GM13977 (cell line): Measurements from ENCODE around the gene TMC7.

Experiments
- DNase-seq: peaks from one replicate; pipeline ENCODE4 v3.0.0; 2012; ENCODE audit warnings: low spot score
- in situ Hi-C: fragments of 300-500 bp; cut with MboI; formaldehyde crosslinking; loops from one replicate; pipeline ENCODE4 v1.12.0; 2022; ENCODE audit warnings: low sequenced_read_pairs, low pct_unique_long_range_greater_than_20kb, mixed read lengths, inconsistent platforms; ENCODE audit not compliant: unreplicated experiment
- TF ChIP-seq, protein P1 (sequence below): IDR thresholded peaks from 2 replicates; pipeline ENCODE4 v1.5.1; 2012; ENCODE audit warnings: mild to moderate bottlenecking, control low read depth; ENCODE audit not compliant: insufficient read depth; ENCODE audit errors: extremely low read depth, missing control alignments

TMC7 gene

DNA sequence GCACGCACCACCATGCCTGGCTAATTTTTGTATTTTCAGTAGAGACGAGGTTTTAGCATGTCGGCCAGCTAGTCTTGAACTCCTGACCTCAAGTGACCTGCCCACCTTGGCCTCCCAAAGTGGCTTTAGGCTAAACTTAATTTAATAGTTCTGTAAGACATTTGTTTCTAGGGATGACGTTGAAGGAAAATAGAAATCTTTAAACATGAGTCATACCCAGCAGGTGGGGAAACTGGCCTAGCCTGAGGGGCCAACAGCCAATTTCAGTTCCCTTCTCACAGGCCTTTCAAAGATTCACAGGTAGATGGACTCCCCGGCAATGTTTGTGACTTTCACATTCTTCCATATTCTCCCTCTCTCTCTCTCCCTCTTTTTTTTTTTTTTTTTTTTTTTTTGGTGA is 111.9 kb downstream of the TMC7 start:
- in situ Hi-C loops, result no loop called here
- DNase-seq, result peak; percentile 44
- TF ChIP-seq, protein P1, sequence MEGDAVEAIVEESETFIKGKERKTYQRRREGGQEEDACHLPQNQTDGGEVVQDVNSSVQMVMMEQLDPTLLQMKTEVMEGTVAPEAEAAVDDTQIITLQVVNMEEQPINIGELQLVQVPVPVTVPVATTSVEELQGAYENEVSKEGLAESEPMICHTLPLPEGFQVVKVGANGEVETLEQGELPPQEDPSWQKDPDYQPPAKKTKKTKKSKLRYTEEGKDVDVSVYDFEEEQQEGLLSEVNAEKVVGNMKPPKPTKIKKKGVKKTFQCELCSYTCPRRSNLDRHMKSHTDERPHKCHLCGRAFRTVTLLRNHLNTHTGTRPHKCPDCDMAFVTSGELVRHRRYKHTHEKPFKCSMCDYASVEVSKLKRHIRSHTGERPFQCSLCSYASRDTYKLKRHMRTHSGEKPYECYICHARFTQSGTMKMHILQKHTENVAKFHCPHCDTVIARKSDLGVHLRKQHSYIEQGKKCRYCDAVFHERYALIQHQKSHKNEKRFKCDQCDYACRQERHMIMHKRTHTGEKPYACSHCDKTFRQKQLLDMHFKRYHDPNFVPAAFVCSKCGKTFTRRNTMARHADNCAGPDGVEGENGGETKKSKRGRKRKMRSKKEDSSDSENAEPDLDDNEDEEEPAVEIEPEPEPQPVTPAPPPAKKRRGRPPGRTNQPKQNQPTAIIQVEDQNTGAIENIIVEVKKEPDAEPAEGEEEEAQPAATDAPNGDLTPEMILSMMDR, result no peak

DNA sequence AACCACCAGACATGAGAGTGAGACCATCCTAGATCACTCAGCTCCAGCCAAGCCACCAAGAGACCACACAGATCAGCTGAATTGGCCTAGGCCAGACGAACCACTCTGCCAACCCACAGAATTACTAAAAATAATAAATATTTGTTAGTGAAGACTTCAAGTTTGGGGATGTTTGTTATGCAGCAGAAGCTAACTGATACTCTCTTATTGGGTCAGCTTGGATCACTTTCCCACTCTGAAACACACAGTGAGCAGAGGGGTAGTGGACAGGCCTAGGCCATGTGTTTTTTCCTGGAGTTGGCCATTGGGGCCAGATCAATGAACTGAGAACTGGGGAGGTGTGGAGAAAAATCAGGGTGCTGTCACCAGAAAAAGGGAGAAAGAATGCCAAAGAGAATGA is 114.4 kb downstream of the TMC7 start:
- in situ Hi-C loops, result no loop called here
- DNase-seq, result no peak
- TF ChIP-seq, protein P1, result no peak

DNA sequence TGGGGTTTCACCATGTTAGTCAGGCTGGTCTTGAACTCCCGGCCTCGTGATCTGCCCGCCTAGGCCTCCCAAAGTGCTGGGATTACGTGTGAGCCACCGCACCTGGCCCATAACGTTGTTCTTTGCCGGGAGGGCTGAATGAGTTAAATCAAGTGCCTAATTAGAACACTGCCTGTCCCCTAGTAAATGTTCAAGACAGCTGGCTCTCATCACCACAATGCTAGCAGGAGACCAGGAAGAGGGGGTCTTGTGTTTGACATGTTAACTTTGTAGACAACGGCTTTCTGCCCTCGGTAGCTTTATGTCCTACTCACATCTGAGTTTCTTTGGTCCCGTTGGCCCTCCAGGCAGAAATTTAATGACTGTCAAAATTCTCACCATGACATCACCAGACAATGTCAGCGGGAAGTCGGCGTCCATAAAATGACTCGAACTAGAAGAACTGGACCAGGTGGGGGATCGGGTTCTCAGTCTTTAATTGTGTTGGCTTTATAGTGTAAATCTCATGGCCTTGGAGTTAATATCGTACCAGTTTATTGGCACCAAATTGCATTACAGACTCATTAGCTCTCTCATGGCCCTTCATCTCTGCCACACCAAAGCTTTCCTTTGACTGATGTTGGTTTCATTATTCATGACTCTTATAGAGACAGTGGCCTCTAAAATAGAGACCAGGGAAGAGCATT is 118.6 kb downstream of the TMC7 start:
- DNase-seq, result no peak
- in situ Hi-C loops, result no loop called here
- TF ChIP-seq, protein P1, result no peak

DNA sequence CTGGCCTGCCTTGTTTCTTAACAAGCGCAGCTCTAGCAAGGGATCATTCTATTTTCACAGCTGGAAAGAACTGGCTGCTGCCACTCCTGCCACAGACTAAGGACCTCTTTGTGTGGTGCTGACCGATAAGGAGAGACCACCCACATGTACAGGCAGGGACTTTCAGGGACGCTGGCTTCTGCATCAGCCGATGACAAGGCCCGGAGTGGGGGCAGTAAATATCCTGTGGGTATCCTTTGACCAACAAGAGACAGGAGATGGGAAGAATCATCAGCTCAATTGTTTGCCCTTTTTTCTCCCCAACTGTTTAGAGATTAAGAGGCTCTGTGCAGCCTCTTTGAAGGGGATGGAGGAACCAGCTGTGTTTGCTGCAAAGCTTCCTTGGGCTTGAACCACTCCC is 120.9 kb downstream of the TMC7 start:
- in situ Hi-C loops, result no loop called here
- TF ChIP-seq, protein P1, result no peak
- DNase-seq, result no peak

DNA sequence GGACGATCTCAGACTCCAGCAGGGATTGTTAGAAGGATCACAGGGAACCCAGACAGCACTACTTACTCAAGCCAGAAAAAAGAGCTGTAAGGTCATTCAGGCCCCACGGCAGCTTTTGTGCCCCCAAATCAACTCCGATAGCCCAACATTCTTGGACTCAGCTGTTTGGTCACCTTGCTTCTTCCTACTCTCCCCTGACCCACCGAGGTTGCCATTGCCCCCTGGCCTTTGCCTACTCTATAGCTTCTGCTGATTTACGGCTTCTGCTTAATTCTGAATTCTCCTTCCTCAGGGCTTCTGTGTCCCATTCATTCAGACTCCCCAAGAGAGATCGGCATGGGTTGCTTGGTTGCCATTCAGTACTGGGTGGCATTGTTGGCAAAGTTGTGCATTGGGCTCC is 121.4 kb downstream of the TMC7 start:
- TF ChIP-seq, protein P1, result no peak
- no peak for DNase-seq
- in situ Hi-C loops, result no loop called here

DNA sequence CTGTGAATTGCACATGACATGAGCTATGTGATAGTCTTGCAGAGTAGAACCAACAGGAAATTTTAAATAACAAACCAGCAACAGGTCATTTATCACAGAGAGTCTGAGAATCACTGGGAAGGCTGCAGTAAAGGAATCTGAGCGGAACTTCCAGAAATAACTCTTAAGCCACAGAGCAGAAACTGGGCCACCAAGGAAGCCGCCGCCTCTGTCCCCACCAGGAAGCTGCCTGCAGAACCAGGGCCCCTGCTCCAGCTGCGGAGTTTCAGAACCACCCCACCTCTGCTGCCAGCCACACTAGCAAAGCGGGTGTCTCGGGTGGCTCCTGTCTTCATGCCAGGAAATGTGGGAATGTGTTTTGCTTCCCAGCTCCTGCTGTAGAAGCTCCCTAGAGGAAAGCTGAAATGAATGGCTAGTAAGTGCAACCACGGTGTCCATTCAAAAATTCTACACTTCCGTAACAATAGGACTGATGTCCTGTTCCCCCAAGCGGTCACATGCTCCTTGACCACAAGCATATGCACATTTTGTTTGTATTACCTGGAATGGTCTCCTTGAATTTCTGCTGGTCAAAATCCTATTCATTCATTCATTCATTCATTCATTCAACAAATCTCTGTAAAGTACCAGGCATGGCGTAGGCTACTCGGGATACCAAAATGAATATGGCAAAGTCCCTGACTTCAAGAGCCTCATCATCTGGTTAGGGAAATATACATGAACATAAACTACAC is 122.3 kb downstream of the TMC7 start:
- no peak for DNase-seq
- TF ChIP-seq, protein P1, result no peak
- in situ Hi-C loops, result no loop called here

DNA sequence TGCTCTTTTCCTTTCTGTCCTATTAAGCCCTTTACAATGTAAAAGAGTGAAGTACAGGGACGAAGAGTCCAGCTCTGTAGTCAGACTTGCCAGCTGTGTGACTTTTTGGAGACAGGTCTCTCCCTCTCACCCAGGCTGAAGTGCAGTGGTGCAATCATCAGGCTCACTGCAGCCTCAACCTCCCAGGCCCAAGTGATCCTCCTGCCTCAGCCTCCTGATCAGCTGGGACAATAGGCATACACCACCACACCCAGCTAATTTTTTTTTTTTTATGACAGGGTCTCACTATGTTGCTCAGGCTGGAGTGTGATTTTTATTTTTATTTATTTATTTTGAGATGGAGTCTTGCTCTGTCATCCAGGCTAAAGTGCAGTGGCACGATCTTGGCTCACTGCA is 122.9 kb downstream of the TMC7 start:
- TF ChIP-seq, protein P1, result no peak
- in situ Hi-C loops, result no loop called here
- DNase-seq, result no peak
